ENCODE results near the gene NEK11.

- TF ChIP-seq CTCF (IDR thresholded peaks at IDR 0.05; ENCODE audit: poor library complexity, severe bottlenecking), result no peak
- no peak for TF ChIP-seq EZH2 (IDR thresholded peaks at IDR 0.05; ENCODE audit: borderline replicate concordance, insufficient read depth, low read length, poor library complexity, severe bottlenecking)
Observed at GRCh38 chr3:130990282-130990681, 36.4 kb upstream of the NEK11 start.
